Activated T-helper 2 cell treated with anti-CD3 and anti-CD28 coated beads, Interferon-gamma antibody, Interleukin-2, Interleukin-4, amounts not matched to agents 10 μg/mL and 5 μg/mL and 100 μg/mL, durations not matched to agents 14 hours and 24 hours and 36 hours (primary cell): ENCODE measurements around the gene GLYR1. TPM values are rescaled to one million over a fixed set of nuclear protein-coding genes. Genes with fewer than 3 reads are reported as not detected.

ENCODE experiments used
- DNase-seq: peaks from one replicate; pipeline ENCODE4 v3.0.0; 2021; ENCODE audit warnings: low spot score
- H3K27ac Mint-ChIP-seq: one replicate; pipeline ENCODE4 v1.8.0; 2021; ENCODE audit warnings: mixed read lengths
- H3K27me3 Mint-ChIP-seq: one replicate; pipeline ENCODE4 v1.8.0; 2021; ENCODE audit warnings: low read depth, mixed read lengths
- H3K36me3 Mint-ChIP-seq: one replicate; pipeline ENCODE4 v1.8.0; 2021; ENCODE audit warnings: low read depth, mixed read lengths
- H3K4me1 Mint-ChIP-seq: one replicate; pipeline ENCODE4 v1.8.0; 2021; ENCODE audit warnings: low read depth, mixed read lengths
- H3K4me3 Mint-ChIP-seq: one replicate; pipeline ENCODE4 v1.8.0; 2021; ENCODE audit warnings: low read depth, mild to moderate bottlenecking, moderate library complexity, mixed read lengths
- H3K9me3 Mint-ChIP-seq: one replicate; pipeline ENCODE4 v1.8.0; 2021; ENCODE audit warnings: mixed read lengths
- intact Hi-C: fragments of 100-400 bp; cut with micrococcal nuclease; formaldehyde crosslinking; loops from one replicate; pipeline ENCODE4 v1.15.1; 2023
- total RNA-seq: library from RNA; stranded (reverse); gene quantifications from 2 replicates; pipeline ENCODE4 v1.2.3, GENCODE V29; 2022

GLYR1 gene
- total RNA-seq, 1 donor from 2014 or later: 104 TPM

DNA sequence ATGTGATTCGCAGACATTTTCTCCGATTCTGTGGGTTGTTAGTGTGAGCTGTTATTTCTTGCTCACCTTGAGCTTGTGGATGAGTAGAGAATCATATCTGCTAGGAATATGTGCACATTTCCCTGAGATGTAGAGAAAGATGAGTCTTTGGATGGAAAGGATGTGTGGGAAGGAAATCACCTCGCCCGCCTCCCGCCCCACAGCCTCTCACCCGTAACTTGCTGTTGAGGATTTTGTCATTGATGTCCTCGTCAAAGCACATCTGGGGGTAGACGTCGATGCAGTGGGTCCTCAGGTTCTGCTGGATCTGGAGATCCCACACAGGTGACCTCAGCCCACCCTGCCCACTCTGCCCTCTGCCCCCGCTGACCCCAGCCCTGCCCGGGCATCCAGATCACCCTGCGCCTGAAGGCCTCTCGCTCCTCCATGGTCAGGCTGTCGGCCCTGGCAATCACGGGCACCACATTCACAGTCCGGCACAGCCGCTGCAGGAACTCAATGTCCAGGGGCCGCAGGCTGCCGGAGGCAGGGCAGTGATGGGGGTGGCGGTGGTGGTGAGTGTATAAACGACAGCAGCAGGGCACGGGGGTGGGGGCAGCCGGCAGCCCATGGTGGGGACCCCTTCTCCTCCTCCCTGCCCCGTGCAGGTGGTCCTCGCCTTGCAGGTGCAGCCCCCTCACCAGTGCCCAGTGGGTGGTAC lies 63.7 kb downstream of the GLYR1 start:
- no peak for DNase-seq
- no peak overlapping the region for H3K4me3 Mint-ChIP-seq
- H3K36me3 Mint-ChIP-seq: no peaks in the 10 kb centered on the region
- no peaks in the 10 kb centered on the region for H3K27me3 Mint-ChIP-seq
- H3K27ac Mint-ChIP-seq: no peak overlapping the region
- no peaks in the 10 kb centered on the region for H3K9me3 Mint-ChIP-seq
- intact Hi-C loops: no loop called here
- H3K4me1 Mint-ChIP-seq: no peaks in the 10 kb centered on the region

- Mint-ChIP-seq H3K27ac (no peak overlapping the region), H3K4me1 (no peaks in the 10 kb centered on the region)
These were observed 66.9 kb downstream of the GLYR1 start for GRCh38 chr16:4780235-4780634.

GRCh38 chr16:4778050-4778392 lies 69.1 kb downstream of the GLYR1 start:
- Mint-ChIP-seq H3K4me1 (no peaks in the 10 kb centered on the region), H3K36me3 (no peaks in the 10 kb centered on the region), H3K27me3 (peaks cover 2% of the 10 kb centered on the region), H3K27ac (no peak overlapping the region), H3K4me3 (no peak overlapping the region), H3K9me3 (no peaks in the 10 kb centered on the region)
- no peak for DNase-seq
- intact Hi-C loops: no loop called here

More at GRCh38 chr16:4780235-4780634, 66.9 kb downstream of the GLYR1 start:
- no peaks in the 10 kb centered on the region for H3K27me3 Mint-ChIP-seq
- DNase-seq: no peak
- H3K9me3 Mint-ChIP-seq: no peaks in the 10 kb centered on the region
- no peak overlapping the region for H3K4me3 Mint-ChIP-seq
- intact Hi-C loops: no loop called here
- no peaks in the 10 kb centered on the region for H3K36me3 Mint-ChIP-seq

GRCh38 chr16:4777339-4778049 lies 69.6 kb downstream of the GLYR1 start:
- H3K36me3 Mint-ChIP-seq: no peaks in the 10 kb centered on the region
- no peak overlapping the region for H3K27ac Mint-ChIP-seq

GRCh38 chr16:4776141-4776705 lies 70.9 kb downstream of the GLYR1 start:
- H3K9me3 Mint-ChIP-seq: no peaks in the 10 kb centered on the region
- no peaks in the 10 kb centered on the region for H3K36me3 Mint-ChIP-seq
- intact Hi-C loops: no loop called here
- no peak overlapping the region for H3K27ac Mint-ChIP-seq
- no peak overlapping the region for H3K4me3 Mint-ChIP-seq
- H3K27me3 Mint-ChIP-seq: peaks cover 2% of the 10 kb centered on the region
- H3K4me1 Mint-ChIP-seq: no peaks in the 10 kb centered on the region
- DNase-seq: no peak

More at GRCh38 chr16:4777339-4778049, 69.6 kb downstream of the GLYR1 start:
- no peaks in the 10 kb centered on the region for H3K4me1 Mint-ChIP-seq
- no peaks in the 10 kb centered on the region for H3K9me3 Mint-ChIP-seq
- no peak overlapping the region for H3K4me3 Mint-ChIP-seq
- DNase-seq: no peak
- intact Hi-C loops: no loop called here
- H3K27me3 Mint-ChIP-seq: peaks cover 2% of the 10 kb centered on the region

GRCh38 chr16:4775005-4775404 lies 72.1 kb downstream of the GLYR1 start:
- Mint-ChIP-seq H3K27me3 (peaks cover 2% of the 10 kb centered on the region), H3K9me3 (no peaks in the 10 kb centered on the region), H3K27ac (no peak overlapping the region), H3K36me3 (no peaks in the 10 kb centered on the region), H3K4me1 (no peaks in the 10 kb centered on the region), H3K4me3 (no peak overlapping the region)
- no peak for DNase-seq
- intact Hi-C loops: no loop called here

- Mint-ChIP-seq H3K27me3 (peaks cover 2% of the 10 kb centered on the region), H3K4me3 (no peak overlapping the region), H3K27ac (no peak overlapping the region), H3K4me1 (peaks cover 4% of the 10 kb centered on the region), H3K36me3 (no peaks in the 10 kb centered on the region), H3K9me3 (no peaks in the 10 kb centered on the region)
- DNase-seq: no peak
- intact Hi-C loops: no loop called here
These were observed 74.7 kb downstream of the GLYR1 start for GRCh38 chr16:4772351-4772750.

DNA sequence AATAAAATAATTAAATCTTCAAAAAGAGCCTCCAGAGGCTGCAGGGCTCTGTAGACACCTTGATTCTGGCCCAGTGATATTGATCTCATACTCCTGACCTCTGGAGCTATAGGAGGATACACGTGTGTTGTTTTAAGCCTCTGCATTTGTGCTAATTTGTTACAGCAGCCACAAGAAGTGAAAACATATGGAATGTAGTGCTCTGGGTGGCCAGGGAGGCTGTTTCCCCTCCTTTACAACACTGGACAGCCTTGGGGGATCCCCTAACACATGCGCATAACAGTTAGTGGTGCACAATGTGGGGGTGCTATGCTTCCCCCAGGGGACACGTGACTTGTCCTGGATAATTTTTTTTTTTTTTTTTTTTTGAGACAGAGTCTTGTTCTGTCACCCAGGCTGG lies 75.4 kb downstream of the GLYR1 start:
- H3K27ac Mint-ChIP-seq: no peak overlapping the region
- peaks cover 6% of the 10 kb centered on the region for H3K4me1 Mint-ChIP-seq
- intact Hi-C loops: no loop called here
- peaks cover 2% of the 10 kb centered on the region for H3K27me3 Mint-ChIP-seq
- H3K4me3 Mint-ChIP-seq: no peak overlapping the region
- DNase-seq: no peak
- no peaks in the 10 kb centered on the region for H3K9me3 Mint-ChIP-seq
- no peaks in the 10 kb centered on the region for H3K36me3 Mint-ChIP-seq

DNA sequence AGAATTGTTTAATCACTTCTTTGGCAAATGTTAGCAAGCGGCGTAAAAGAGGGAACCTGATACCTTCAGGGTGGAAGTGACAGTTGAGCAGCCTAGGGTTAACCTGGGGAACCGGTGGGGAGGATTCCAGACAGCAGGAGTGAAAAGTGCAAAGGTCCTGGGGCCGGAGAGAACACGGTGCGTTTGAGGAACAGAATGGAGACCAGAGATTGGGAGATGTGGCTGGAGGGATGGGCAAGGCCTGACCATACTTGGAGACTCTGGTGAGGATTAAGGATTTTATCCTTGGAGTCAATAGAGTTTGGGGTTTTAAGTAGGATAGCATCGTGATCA lies 77.8 kb downstream of the GLYR1 start:
- peaks cover 2% of the 10 kb centered on the region for H3K27me3 Mint-ChIP-seq
- peaks cover 7% of the 10 kb centered on the region for H3K36me3 Mint-ChIP-seq
- no peak overlapping the region for H3K4me3 Mint-ChIP-seq
- intact Hi-C loops: loop anchor here (2.0 to 5.0 kb wide), 2 partner anchors 144 to 188 kb away; partner anchors contain the start of genes MGRN1 and SEC14L5
- H3K27ac Mint-ChIP-seq: no peak overlapping the region
- H3K9me3 Mint-ChIP-seq: no peaks in the 10 kb centered on the region
- peaks cover 13% of the 10 kb centered on the region for H3K4me1 Mint-ChIP-seq
- DNase-seq: no peak

- Mint-ChIP-seq H3K4me3 (peak overlapping the region; percentile 88), H3K27ac (peak overlapping the region; percentile 84), H3K9me3 (no peaks in the 10 kb centered on the region), H3K36me3 (peaks cover 10% of the 10 kb centered on the region), H3K27me3 (no peaks in the 10 kb centered on the region), H3K4me1 (peaks cover 13% of the 10 kb centered on the region)
- peak; percentile 84 for DNase-seq
- intact Hi-C loops: loop anchor here (1.0 to 5.0 kb wide), 3 partner anchors 79 to 189 kb away; partner anchors contain the start of genes GLYR1, MGRN1, SEC14L5 and UBN1
These were observed 78.4 kb downstream of the GLYR1 start for GRCh38 chr16:4768549-4769305.

DNA sequence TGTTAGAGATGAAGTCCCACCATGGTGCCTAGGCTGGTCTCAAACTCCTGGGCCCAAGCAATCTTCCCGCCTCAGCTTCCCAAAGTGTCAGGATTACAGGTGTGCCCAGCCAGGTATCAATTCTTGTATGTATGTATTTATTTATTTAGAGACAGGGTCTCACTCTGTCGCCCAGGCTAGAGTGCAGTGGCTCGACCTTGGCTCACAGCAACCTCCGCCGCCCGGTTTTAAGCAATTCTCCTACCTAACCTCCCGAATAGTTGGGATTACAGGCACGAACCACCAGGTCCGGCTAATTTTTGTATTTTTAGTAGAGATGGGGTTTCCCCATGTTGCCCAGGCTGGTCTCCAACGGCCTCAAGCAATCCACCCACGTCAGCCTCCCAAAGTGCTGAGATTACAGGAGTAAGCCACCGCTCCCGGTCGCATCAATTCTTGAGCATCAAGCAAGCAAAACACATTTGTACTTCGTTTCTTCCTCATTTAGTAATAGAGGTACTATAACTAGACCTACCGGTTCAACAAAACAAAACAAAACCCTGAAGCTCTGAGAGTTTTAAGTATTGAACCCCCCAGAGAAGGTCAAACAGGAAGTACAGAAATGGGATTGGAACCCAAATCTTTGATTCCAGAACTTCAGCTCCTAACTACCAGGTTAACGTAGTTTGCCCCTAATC lies 79.1 kb downstream of the GLYR1 start:
- Mint-ChIP-seq H3K27me3 (no peaks in the 10 kb centered on the region), H3K9me3 (no peaks in the 10 kb centered on the region), H3K4me1 (peaks cover 13% of the 10 kb centered on the region), H3K27ac (peak overlapping the region; percentile 84), H3K4me3 (peak overlapping the region; percentile 88), H3K36me3 (peaks cover 13% of the 10 kb centered on the region)
- DNase-seq: no peak
- intact Hi-C loops: loop anchor here (1.0 to 5.0 kb wide), 5 partner anchors 34 to 189 kb away; partner anchors contain the start of genes ANKS3, DNAAF8, GLYR1 and MGRN1
